Neural progenitor cell (in vitro differentiated cells): ENCODE results near the gene AMBN.

Source experiments
- CTCF ChIP-seq: fragments of 200-600 bp; sonication (generic); IDR thresholded peaks from 2 replicates; pipeline ENCODE4 v1.5.1; 2017; ENCODE audit warnings: antibody characterized with exemption, mild to moderate bottlenecking
- EZH2phosphoT487 ChIP-seq: fragments of 200-600 bp; sonication (generic); IDR thresholded peaks from 2 replicates; pipeline ENCODE4 v1.6.1; 2017; ENCODE audit warnings: antibody characterized with exemption

GRCh38 chr4:70581980-70582379, 10.1 kb upstream of the AMBN start:
- TF ChIP-seq CTCF (no peak), EZH2phosphoT487 (no peak)
